Panc1 (cell line): ENCODE results near the gene VRTN. TPM values are rescaled to one million over a fixed set of nuclear protein-coding genes. Genes with fewer than 3 reads are reported as not detected.

Experiments used
- ATAC-seq: fragments of 200-7000 bp; cut with Tn5 transposase; 2 replicates; pipeline ENCODE4 v1.9.1; 2020; ENCODE audit warnings: mild to moderate bottlenecking, moderate library complexity
- BruUV-seq: library from RNA; stranded (reverse); fragments of 400-500 nt; replicated peaks from 2 replicates; lab custom pipeline; 2021; lab: Mats Ljungman, UMichigan
- CTCF ChIA-PET: fragments of 300-600 bp; sonication (Branson Sonifier 250); formaldehyde crosslinking; loops from one replicate; lab custom pipeline; 2022; ENCODE audit warnings: antibody characterized with exemption; lab: Charles Lee
- POLR2A ChIA-PET: fragments of 300-600 bp; sonication (Branson Sonifier 250); formaldehyde crosslinking; loops from one replicate; lab custom pipeline; 2022; ENCODE audit warnings: antibody characterized with exemption; lab: Charles Lee
- DNase-seq: peaks from one replicate; pipeline ENCODE4 v3.0.0-alpha.2; 2010; ENCODE audit warnings: low read depth, low spot score
- H3K27ac ChIP-seq: 2 replicates; pipeline ENCODE4 v1.5.1; 2011; ENCODE audit warnings: mild to moderate bottlenecking, low read length, inconsistent platforms
- H3K27me3 ChIP-seq: fragments of 200-500 bp; sonication (Bioruptor generic); 2 replicates; pipeline ENCODE4 v1.6.0; 2014; ENCODE audit warnings: low read length, inconsistent platforms; ENCODE audit not compliant: control insufficient read depth, insufficient read depth
- H3K36me3 ChIP-seq: fragments of 200-500 bp; sonication (Bioruptor generic); 2 replicates; pipeline ENCODE4 v1.5.1; 2014; ENCODE audit warnings: inconsistent platforms, mild to moderate bottlenecking, low read length, moderate library complexity; ENCODE audit not compliant: control insufficient read depth, insufficient read depth
- H3K4me1 ChIP-seq: 2 replicates; pipeline ENCODE4 v1.5.1; 2011; ENCODE audit warnings: inconsistent platforms, mild to moderate bottlenecking, low read length, moderate library complexity; ENCODE audit not compliant: control insufficient read depth, insufficient read depth
- H3K4me3 ChIP-seq, 2 experiments: 2 replicates each; pipeline ENCODE4 v1.5.1; 2011 to 2012; ENCODE audit warnings: low read depth in 2 of 2, low read length in 2 of 2, mild to moderate bottlenecking in 2 of 2, inconsistent platforms in 1 of 2, moderate library complexity in 1 of 2
- H3K9me3 ChIP-seq: fragments of 200-500 bp; sonication (Bioruptor generic); 2 replicates; pipeline ENCODE4 v1.5.1; 2014; ENCODE audit warnings: low read depth, mild to moderate bottlenecking, inconsistent platforms, low read length, moderate library complexity; ENCODE audit not compliant: control insufficient read depth, insufficient read depth
- POLR2AphosphoS5 ChIP-seq: IDR thresholded peaks from 2 replicates; pipeline ENCODE4 v1.6.1; 2012; ENCODE audit warnings: mild to moderate bottlenecking, low read depth, low read length, moderate library complexity
- SIN3A ChIP-seq: IDR thresholded peaks from 2 replicates; pipeline ENCODE4 v1.6.1; 2012; ENCODE audit warnings: low read depth, mild to moderate bottlenecking, low read length, moderate library complexity, borderline replicate concordance; ENCODE audit not compliant: insufficient read depth
- TCF7L2 ChIP-seq: IDR thresholded peaks from 2 replicates; pipeline ENCODE4 v1.6.1; 2011; ENCODE audit warnings: mild to moderate bottlenecking, low read depth, low read length, inconsistent platforms
- in situ Hi-C: cut with HindIII; loops from 2 replicates; pipeline ENCODE4 v1.10.0; 2016; ENCODE audit warnings: low sequenced_read_pairs, low pct_unique_long_range_greater_than_20kb
- intact Hi-C: fragments of 100-400 bp; cut with micrococcal nuclease; formaldehyde crosslinking; loops from one replicate; pipeline ENCODE4 v1.10.0; 2022; ENCODE audit not compliant: unreplicated experiment
- total RNA-seq: library from RNA; stranded (reverse); gene quantifications from one replicate; pipeline ENCODE4 v1.2.1, GENCODE V29; 2021; ENCODE audit not compliant: unreplicated experiment
- TF ChIP-seq, protein P1 (sequence below): fragments of 450-650 bp; IDR thresholded peaks from 2 replicates; pipeline ENCODE4 v1.5.1; 2017; ENCODE audit warnings: mild to moderate bottlenecking
- TF ChIP-seq, protein P2 (sequence below), 2 experiments: IDR thresholded peaks; 2 replicates each; pipeline ENCODE4 v1.6.1; 2011 to 2012; ENCODE audit warnings: low read depth in 2 of 2, control low read depth in 1 of 2, low read length in 1 of 2, mild to moderate bottlenecking in 1 of 2, moderate library complexity in 1 of 2; ENCODE audit not compliant: insufficient read depth in 1 of 2

VRTN gene
- total RNA-seq, 1 experiment from 2014 or later, result not detected

DNA sequence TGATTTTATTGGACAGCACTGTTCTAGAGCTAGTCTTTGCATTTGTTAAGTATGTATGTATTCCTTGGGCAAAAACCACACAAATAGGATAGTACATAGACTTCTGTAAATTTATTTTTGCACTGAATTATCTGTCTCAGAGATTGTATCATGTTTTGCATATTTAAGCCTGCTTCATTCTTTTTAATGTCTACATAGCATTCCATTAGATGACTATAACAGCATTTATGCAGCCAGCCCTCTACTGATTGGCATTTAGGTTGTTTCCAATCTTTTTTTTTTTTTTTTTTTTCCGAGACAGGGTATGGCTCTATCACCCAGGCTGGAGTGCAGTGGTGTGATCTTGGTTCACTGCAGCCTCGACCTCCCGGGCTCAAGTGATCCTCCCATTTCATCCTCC lies 43.2 kb downstream of the VRTN start:
- no peak for DNase-seq
- in situ Hi-C loops, result no loop called here
- no peaks in the 10 kb centered on the region for H3K4me1 ChIP-seq
- H3K27me3 ChIP-seq, result peaks cover 2% of the 10 kb centered on the region; the same call in 1 of the 2 replicates
- intact Hi-C loops, result no loop called here
- BruUV-seq, result no TSS peak
- H3K9me3 ChIP-seq, result no peaks in the 10 kb centered on the region
- no peak overlapping the region for H3K27ac ChIP-seq
- H3K36me3 ChIP-seq, result no peaks in the 10 kb centered on the region
- POLR2A ChIA-PET, result interaction anchor here (0.7 kb wide), 1 partner anchor 260 kb away, joined by 8 read pairs; no protein-coding TSS in a partner anchor
- CTCF ChIA-PET, result no interaction called here
- no peak for ATAC-seq
- no peak for TF ChIP-seq TCF7L2
- TF ChIP-seq, protein P1, sequence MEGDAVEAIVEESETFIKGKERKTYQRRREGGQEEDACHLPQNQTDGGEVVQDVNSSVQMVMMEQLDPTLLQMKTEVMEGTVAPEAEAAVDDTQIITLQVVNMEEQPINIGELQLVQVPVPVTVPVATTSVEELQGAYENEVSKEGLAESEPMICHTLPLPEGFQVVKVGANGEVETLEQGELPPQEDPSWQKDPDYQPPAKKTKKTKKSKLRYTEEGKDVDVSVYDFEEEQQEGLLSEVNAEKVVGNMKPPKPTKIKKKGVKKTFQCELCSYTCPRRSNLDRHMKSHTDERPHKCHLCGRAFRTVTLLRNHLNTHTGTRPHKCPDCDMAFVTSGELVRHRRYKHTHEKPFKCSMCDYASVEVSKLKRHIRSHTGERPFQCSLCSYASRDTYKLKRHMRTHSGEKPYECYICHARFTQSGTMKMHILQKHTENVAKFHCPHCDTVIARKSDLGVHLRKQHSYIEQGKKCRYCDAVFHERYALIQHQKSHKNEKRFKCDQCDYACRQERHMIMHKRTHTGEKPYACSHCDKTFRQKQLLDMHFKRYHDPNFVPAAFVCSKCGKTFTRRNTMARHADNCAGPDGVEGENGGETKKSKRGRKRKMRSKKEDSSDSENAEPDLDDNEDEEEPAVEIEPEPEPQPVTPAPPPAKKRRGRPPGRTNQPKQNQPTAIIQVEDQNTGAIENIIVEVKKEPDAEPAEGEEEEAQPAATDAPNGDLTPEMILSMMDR, result no peak
- no peak for TF ChIP-seq POLR2AphosphoS5
- TF ChIP-seq SIN3A, result no peak
- no peak overlapping the region for H3K4me3 ChIP-seq

DNA sequence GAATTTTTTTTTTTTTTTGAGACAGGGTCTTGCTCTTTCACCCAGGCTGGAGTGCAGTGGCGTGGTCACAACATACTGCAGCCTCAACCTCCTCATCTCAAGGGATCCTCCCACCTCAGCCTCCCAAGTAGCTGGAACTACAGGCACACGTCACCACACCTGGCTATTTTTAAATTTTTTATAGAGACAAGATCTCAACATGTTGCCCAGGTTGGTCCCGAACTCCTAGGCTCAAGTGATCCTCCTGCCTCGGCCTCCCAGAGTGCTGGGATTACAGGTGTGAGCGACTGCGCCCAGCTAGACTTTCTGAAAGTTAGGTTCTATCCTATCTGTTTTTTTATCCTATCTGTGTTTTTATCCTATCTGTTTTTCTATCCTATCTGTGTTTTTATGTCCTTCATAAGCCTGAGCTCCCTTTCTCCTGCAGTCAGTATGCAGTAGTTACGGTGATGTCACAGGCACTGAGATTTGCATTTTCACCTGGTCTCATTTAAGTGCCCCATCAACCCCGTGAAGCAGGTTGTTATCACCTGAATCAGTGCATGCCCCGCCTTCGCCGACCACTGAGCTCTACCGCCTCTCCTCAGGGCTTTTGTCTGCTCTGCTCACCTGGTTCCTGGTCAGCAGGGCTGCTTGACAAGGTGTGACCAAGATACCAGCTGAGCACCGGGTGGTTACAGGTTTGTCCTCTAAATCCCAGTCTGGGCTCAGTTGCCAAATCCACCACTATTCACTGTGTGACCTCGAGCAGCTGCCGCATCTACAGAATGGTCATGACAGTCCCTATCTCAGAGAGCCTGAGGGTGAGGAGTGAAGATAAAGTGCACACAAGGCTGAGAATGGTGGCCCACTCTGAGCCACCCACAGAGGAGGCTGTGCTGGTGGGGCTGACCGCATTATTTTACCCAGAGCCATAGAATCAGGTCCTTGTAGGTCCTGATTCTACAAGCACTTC lies 44.6 kb downstream of the VRTN start:
- no peak overlapping the region for H3K4me3 ChIP-seq
- no peaks in the 10 kb centered on the region for H3K36me3 ChIP-seq
- no peak overlapping the region for H3K27ac ChIP-seq
- DNase-seq (no peak), ATAC-seq (no peak)
- no TSS peak for BruUV-seq
- no peaks in the 10 kb centered on the region for H3K27me3 ChIP-seq
- no peaks in the 10 kb centered on the region for H3K4me1 ChIP-seq
- CTCF ChIA-PET, result interaction anchor here (0.7 kb wide), 1 partner anchor 59 kb away, joined by 4 read pairs; no protein-coding TSS in a partner anchor
- POLR2A ChIA-PET, result no interaction called here
- TF ChIP-seq POLR2AphosphoS5 (no peak), SIN3A (no peak), TCF7L2 (no peak)
- TF ChIP-seq, protein P2, sequence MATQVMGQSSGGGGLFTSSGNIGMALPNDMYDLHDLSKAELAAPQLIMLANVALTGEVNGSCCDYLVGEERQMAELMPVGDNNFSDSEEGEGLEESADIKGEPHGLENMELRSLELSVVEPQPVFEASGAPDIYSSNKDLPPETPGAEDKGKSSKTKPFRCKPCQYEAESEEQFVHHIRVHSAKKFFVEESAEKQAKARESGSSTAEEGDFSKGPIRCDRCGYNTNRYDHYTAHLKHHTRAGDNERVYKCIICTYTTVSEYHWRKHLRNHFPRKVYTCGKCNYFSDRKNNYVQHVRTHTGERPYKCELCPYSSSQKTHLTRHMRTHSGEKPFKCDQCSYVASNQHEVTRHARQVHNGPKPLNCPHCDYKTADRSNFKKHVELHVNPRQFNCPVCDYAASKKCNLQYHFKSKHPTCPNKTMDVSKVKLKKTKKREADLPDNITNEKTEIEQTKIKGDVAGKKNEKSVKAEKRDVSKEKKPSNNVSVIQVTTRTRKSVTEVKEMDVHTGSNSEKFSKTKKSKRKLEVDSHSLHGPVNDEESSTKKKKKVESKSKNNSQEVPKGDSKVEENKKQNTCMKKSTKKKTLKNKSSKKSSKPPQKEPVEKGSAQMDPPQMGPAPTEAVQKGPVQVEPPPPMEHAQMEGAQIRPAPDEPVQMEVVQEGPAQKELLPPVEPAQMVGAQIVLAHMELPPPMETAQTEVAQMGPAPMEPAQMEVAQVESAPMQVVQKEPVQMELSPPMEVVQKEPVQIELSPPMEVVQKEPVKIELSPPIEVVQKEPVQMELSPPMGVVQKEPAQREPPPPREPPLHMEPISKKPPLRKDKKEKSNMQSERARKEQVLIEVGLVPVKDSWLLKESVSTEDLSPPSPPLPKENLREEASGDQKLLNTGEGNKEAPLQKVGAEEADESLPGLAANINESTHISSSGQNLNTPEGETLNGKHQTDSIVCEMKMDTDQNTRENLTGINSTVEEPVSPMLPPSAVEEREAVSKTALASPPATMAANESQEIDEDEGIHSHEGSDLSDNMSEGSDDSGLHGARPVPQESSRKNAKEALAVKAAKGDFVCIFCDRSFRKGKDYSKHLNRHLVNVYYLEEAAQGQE (IDR thresholded peaks at IDR 0.05; ENCODE audit: insufficient read depth in 1 of 2, low read depth in 2 of 2, low read length in 1 of 2), result no peak
- TF ChIP-seq, protein P1, result no peak
- in situ Hi-C loops (no loop called here), intact Hi-C loops (no loop called here)
- H3K9me3 ChIP-seq, result no peaks in the 10 kb centered on the region
